Measurements from ENCODE around the gene EFNB2. TPM values are rescaled to one million over a fixed set of nuclear protein-coding genes. Genes with fewer than 3 reads are reported as not detected.

The EFNB2 gene
- polyA plus RNA-seq, 1 donor from 2014 or later = 53.1 TPM

GRCh38 chr13:106575896-106576295 lies 40.4 kb upstream of the EFNB2 start:
- no peak overlapping the region for H2AFZ ChIP-seq (ENCODE audit: low read depth, low read length)
- no peaks in the 10 kb centered on the region for H3K27me3 ChIP-seq (ENCODE audit: insufficient read depth, low read depth, low read length)
- no peak overlapping the region for H3K4me3 ChIP-seq (ENCODE audit: low read length)
- TF ChIP-seq POLR2AphosphoS5 (IDR thresholded peaks at IDR 0.05) = no peak
- TF ChIP-seq SMC3 (conservative IDR thresholded peaks at IDR 0.05; ENCODE audit: poor library complexity) = no peak
- TF ChIP-seq TAF1 (IDR thresholded peaks at IDR 0.05; ENCODE audit: low read depth) = no peak
- TF ChIP-seq CTCF (IDR thresholded peaks at IDR 0.05; ENCODE audit: poor library complexity, severe bottlenecking) = no peak
- no peak for TF ChIP-seq REST (IDR thresholded peaks at IDR 0.05; ENCODE audit: borderline replicate concordance)
- TF ChIP-seq MXI1 (conservative IDR thresholded peaks at IDR 0.05; ENCODE audit: poor library complexity, severe bottlenecking) = no peak
- TF ChIP-seq RAD21 (conservative IDR thresholded peaks at IDR 0.05) = no peak
- TF ChIP-seq EP300 (conservative IDR thresholded peaks at IDR 0.05; ENCODE audit: poor library complexity, severe bottlenecking) = no peak
- no peak for TF ChIP-seq EZH2 (IDR thresholded peaks at IDR 0.05; ENCODE audit: borderline replicate concordance, insufficient read depth, low read length, poor library complexity, severe bottlenecking)
- H3K36me3 ChIP-seq (ENCODE audit: insufficient read depth, low read length) = no peaks in the 10 kb centered on the region
- H3K9me2 ChIP-seq (ENCODE audit: insufficient read depth, low read length) = no peaks in the 10 kb centered on the region
- H3F3A ChIP-seq (ENCODE audit: insufficient read depth, low read length, poor library complexity, severe bottlenecking) = no peaks in the 10 kb centered on the region
- H4K20me1 ChIP-seq (ENCODE audit: insufficient read depth) = no peaks in the 10 kb centered on the region
- H3K9ac ChIP-seq (ENCODE audit: low read length) = no peak overlapping the region
- H3K4me2 ChIP-seq (ENCODE audit: low read length) = no peak overlapping the region
- no peaks in the 10 kb centered on the region for H3K79me2 ChIP-seq (replicated peaks; ENCODE audit: insufficient read depth, low read length)
- H3K9me3 ChIP-seq (ENCODE audit: low read length) = no peaks in the 10 kb centered on the region
- H3K27ac ChIP-seq (ENCODE audit: low read length) = no peak overlapping the region

DNA sequence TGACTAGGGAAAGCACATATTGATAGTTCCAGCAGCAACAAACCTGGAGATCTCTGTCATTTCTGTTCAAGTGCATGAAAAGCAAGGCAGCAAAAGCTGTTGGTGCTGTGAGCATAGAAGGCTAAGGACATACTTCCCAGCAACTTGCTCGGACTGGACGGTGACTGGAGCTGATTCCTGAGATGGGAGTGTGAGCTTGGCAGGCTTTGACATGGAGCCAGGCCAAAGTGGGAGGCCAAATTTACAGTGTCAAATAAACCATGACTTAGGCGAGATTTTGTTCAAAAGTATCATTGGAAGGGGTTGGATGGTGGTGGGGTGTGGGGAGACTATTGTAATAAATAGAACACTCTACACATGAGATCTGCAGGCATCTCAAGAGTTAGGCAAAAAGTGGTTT lies 38.4 kb upstream of the EFNB2 start:
- Histone ChIP-seq H3K79me2 (replicated peaks; ENCODE audit: insufficient read depth, low read length) (no peaks in the 10 kb centered on the region), H3K27ac (ENCODE audit: low read length) (no peak overlapping the region), H3K9me3 (ENCODE audit: low read length) (no peaks in the 10 kb centered on the region), H3F3A (ENCODE audit: insufficient read depth, low read length, poor library complexity, severe bottlenecking) (no peaks in the 10 kb centered on the region), H3K9me2 (ENCODE audit: insufficient read depth, low read length) (no peaks in the 10 kb centered on the region), H3K27me3 (ENCODE audit: insufficient read depth, low read depth, low read length) (no peaks in the 10 kb centered on the region), H3K4me3 (ENCODE audit: low read length) (no peak overlapping the region), H4K20me1 (ENCODE audit: insufficient read depth) (no peaks in the 10 kb centered on the region), H3K9ac (ENCODE audit: low read length) (no peak overlapping the region), H3K4me2 (ENCODE audit: low read length) (no peak overlapping the region), H2AFZ (ENCODE audit: low read depth, low read length) (no peak overlapping the region), H3K36me3 (ENCODE audit: insufficient read depth, low read length) (no peaks in the 10 kb centered on the region)
- TF ChIP-seq RAD21 (conservative IDR thresholded peaks at IDR 0.05) (no peak), TAF1 (IDR thresholded peaks at IDR 0.05; ENCODE audit: low read depth) (no peak), CTCF (IDR thresholded peaks at IDR 0.05; ENCODE audit: poor library complexity, severe bottlenecking) (no peak), EZH2 (IDR thresholded peaks at IDR 0.05; ENCODE audit: borderline replicate concordance, insufficient read depth, low read length, poor library complexity, severe bottlenecking) (no peak), REST (IDR thresholded peaks at IDR 0.05; ENCODE audit: borderline replicate concordance) (no peak), MXI1 (conservative IDR thresholded peaks at IDR 0.05; ENCODE audit: poor library complexity, severe bottlenecking) (no peak), EP300 (conservative IDR thresholded peaks at IDR 0.05; ENCODE audit: poor library complexity, severe bottlenecking) (no peak), SMC3 (conservative IDR thresholded peaks at IDR 0.05; ENCODE audit: poor library complexity) (no peak), POLR2AphosphoS5 (IDR thresholded peaks at IDR 0.05) (no peak)

Measured in neural cell (in vitro differentiated cells).